B cell (primary cell): Measurements from ENCODE around the gene KCNH8. TPM values are rescaled to one million over a fixed set of nuclear protein-coding genes. Genes with fewer than 3 reads are reported as not detected.

Experiments used
- ATAC-seq: fragments of 200-7000 bp; cut with Tn5 transposase; one replicate; pipeline ENCODE4 v1.10.0; 2021; ENCODE audit warnings: low read depth, mild to moderate bottlenecking, moderate number of reproducible peaks, moderate library complexity
- CTCF ChIA-PET: fragments of 350-600 bp; sonication (Branson Sonifier 250); formaldehyde crosslinking; loops from one replicate; lab custom pipeline; 2021; ENCODE audit warnings: antibody characterized with exemption, inconsistent platforms; lab: Charles Lee
- POLR2A ChIA-PET: fragments of 350-600 bp; sonication (Branson Sonifier 250); formaldehyde crosslinking; loops from one replicate; lab custom pipeline; 2021; ENCODE audit warnings: antibody characterized with exemption; lab: Charles Lee
- DNase-seq: peaks from one replicate; pipeline ENCODE4 v3.0.0; 2013
- H2AFZ ChIP-seq: 2 replicates; pipeline ENCODE4 v1.6.1; 2012; ENCODE audit warnings: mild to moderate bottlenecking, low read depth, low read length; ENCODE audit not compliant: insufficient read depth, poor library complexity, severe bottlenecking
- H3K27ac ChIP-seq, 2 donors: 1 replicate in 1 of 2; 2 replicates in 1 of 2; pipeline ENCODE4 v1.5.1; 2012 to 2013; ENCODE audit warnings: low read length in 2 of 2, mild to moderate bottlenecking in 2 of 2, moderate library complexity in 1 of 2
- H3K27me3 ChIP-seq, 4 experiments: fragments of 200-600 bp in 1 of 4; sonication (generic) in 1 of 4; replicated peaks in 1 of 4; 1 replicate in 2 of 4; 2 replicates in 2 of 4; pipeline versions ENCODE4 v1.6.1 to v1.7.0; 2013 to 2016; ENCODE audit warnings: low read length in 3 of 4, mild to moderate bottlenecking in 2 of 4, mixed read lengths in 1 of 4, moderate library complexity in 1 of 4; ENCODE audit not compliant: insufficient read depth in 4 of 4, control insufficient read depth in 3 of 4; ENCODE audit errors: control extremely low read depth in 1 of 4
- H3K36me3 ChIP-seq, 2 experiments: replicated peaks in 1 of 2; 1 replicate in 1 of 2; 2 replicates in 1 of 2; pipeline versions ENCODE4 v1.6.1 to v1.7.1; 2013; ENCODE audit warnings: low read length in 1 of 2; ENCODE audit not compliant: insufficient read depth in 2 of 2, control insufficient read depth in 1 of 2; ENCODE audit errors: control extremely low read depth in 1 of 2, extremely low read depth in 1 of 2
- H3K4me1 ChIP-seq, 2 donors: fragments of 200-600 bp in 1 of 2; sonication (generic) in 1 of 2; 1 replicate in 1 of 2; 2 replicates in 1 of 2; pipeline versions ENCODE4 v1.5.1 to v1.6.1; 2013 to 2017; ENCODE audit warnings: low read length in 2 of 2; ENCODE audit not compliant: control insufficient read depth in 2 of 2, insufficient read depth in 2 of 2
- H3K4me2 ChIP-seq: replicated peaks from 2 replicates; pipeline ENCODE3; 2012; ENCODE audit warnings: mild to moderate bottlenecking, low read depth, low read length; ENCODE audit not compliant: poor library complexity, severe bottlenecking
- H3K4me3 ChIP-seq, 5 experiments: fragments of 200-600 bp in 1 of 5; sonication (generic) in 1 of 5; 1 replicate in 3 of 5; 2 replicates in 2 of 5; pipeline versions ENCODE4 v1.5.1 to v1.7.0; 2011 to 2016; ENCODE audit warnings: low read length in 4 of 5, mild to moderate bottlenecking in 4 of 5, low read depth in 2 of 5, control low read depth in 1 of 5, moderate library complexity in 1 of 5; ENCODE audit not compliant: insufficient read depth in 1 of 5; ENCODE audit errors: control extremely low read depth in 1 of 5, extremely low read depth in 1 of 5
- H3K79me2 ChIP-seq: fragments of 200-600 bp; sonication (generic); one replicate; pipeline ENCODE4 v1.6.0; 2016; ENCODE audit warnings: low read length; ENCODE audit not compliant: control insufficient read depth, insufficient read depth
- H3K9ac ChIP-seq: fragments of 200-600 bp; sonication (generic); 2 replicates; pipeline ENCODE4 v1.6.1; 2017; ENCODE audit warnings: mild to moderate bottlenecking, low read length, moderate library complexity
- H3K9me3 ChIP-seq, 3 donors: one replicate each; pipeline versions ENCODE4 v1.6.1 to v1.7.1; 2013; ENCODE audit warnings: low read length in 2 of 3; ENCODE audit not compliant: control insufficient read depth in 2 of 3, insufficient read depth in 1 of 3; ENCODE audit errors: control extremely low read depth in 1 of 3
- H4K20me1 ChIP-seq: 2 replicates; pipeline ENCODE4 v1.6.0; 2012; ENCODE audit warnings: mild to moderate bottlenecking, low read length; ENCODE audit not compliant: insufficient read depth, control insufficient read depth, poor library complexity, severe bottlenecking
- H3K27ac Mint-ChIP-seq: one replicate; pipeline ENCODE4 v1.8.0; 2021; ENCODE audit warnings: mixed read lengths
- H3K27me3 Mint-ChIP-seq: one replicate; pipeline ENCODE4 v1.8.0; 2021; ENCODE audit warnings: mixed read lengths
- H3K4me1 Mint-ChIP-seq: one replicate; pipeline ENCODE4 v1.8.0; 2021; ENCODE audit warnings: mixed read lengths
- H3K4me3 Mint-ChIP-seq: one replicate; pipeline ENCODE4 v1.8.0; 2021; ENCODE audit warnings: mixed read lengths
- H3K9me3 Mint-ChIP-seq: one replicate; pipeline ENCODE4 v1.8.0; 2022; ENCODE audit warnings: mixed read lengths; ENCODE audit not compliant: insufficient read depth
- EZH2 ChIP-seq: IDR thresholded peaks from 2 replicates; pipeline ENCODE4 v1.6.1; 2012; ENCODE audit warnings: borderline replicate concordance, low read depth, mild to moderate bottlenecking, moderate library complexity, low read length; ENCODE audit not compliant: insufficient read depth, poor library complexity, severe bottlenecking
- WGBS: methylation state at CpG from one replicate; pipeline ENCODE4 v1.1.5; 2013; ENCODE audit warnings: missing lambda C conversion rate; ENCODE audit not compliant: insufficient coverage; 5-methylcytosine and 5-hydroxymethylcytosine counted together
- intact Hi-C: fragments of 100-400 bp; cut with micrococcal nuclease; formaldehyde crosslinking; loops from one replicate; pipeline ENCODE4 v1.10.0; 2022
- polyA plus RNA-seq: library from polyadenylated mRNA; depleted of rRNA; stranded (reverse); fragments of >200 nt; gene quantifications from 2 replicates; pipeline ENCODE4 v1.2.3, GENCODE V29; 2012
- total RNA-seq, 2 donors: library from RNA; stranded (reverse); fragments of 120-200 nt in 1 of 2; gene quantifications; 1 replicate in 1 of 2; 2 replicates in 1 of 2; pipeline versions ENCODE4 v1.2.3 to v1.2.4, GENCODE V29; 2013 to 2022
- TF ChIP-seq, protein P1 (sequence below): fragments of 200-600 bp; IDR thresholded peaks from one replicate; pipeline ENCODE4 v1.8.0; 2022; ENCODE audit warnings: antibody characterized with exemption, mild to moderate bottlenecking

KCNH8 gene
- total and polyA plus RNA-seq, 2 donors (not counting 1 experiment from before 2014, with no cell fraction given), result 4.0 to 12.7 TPM

DNA sequence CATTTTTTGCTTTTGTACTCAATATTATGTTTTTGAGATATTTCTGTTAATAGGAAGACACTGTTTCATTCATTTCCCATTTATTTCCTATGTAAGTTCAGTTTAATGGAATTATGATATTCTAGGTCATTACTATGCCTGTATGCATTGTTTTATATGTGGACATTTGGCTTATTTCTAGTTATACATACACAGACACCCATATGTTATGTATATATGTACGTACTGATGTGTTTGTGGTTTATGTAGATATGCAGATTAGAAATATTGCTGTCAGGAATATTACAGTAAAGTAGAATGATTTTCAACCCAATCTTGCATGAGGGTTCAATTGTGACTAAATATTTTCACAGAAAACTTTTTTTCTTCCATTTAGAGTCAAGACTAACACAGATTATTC is 190.5 kb downstream of the KCNH8 start:
- peaks cover 20% of the 10 kb centered on the region for H3K4me1 Mint-ChIP-seq
- Histone ChIP-seq H3K4me2 (no peak overlapping the region), H3K4me3 (no peak overlapping the region), H2AFZ (no peak overlapping the region), H3K9me3 (peaks cover 0 to 5% (median 4%) of the 10 kb centered on the region in 3 donors), H3K27me3 (no peaks in the 10 kb centered on the region), H4K20me1 (no peaks in the 10 kb centered on the region), H3K27ac (no peak overlapping the region), H3K9ac (no peak overlapping the region), H3K4me1 (peaks cover 12% of the 10 kb centered on the region in 2 donors), H3K36me3 (no peaks in the 10 kb centered on the region), H3K79me2 (no peaks in the 10 kb centered on the region)
- DNase-seq (no peak), ATAC-seq (no peak)
- no peak overlapping the region for H3K27ac Mint-ChIP-seq
- ChIA-PET POLR2A (no interaction called here), CTCF (interaction anchor here (1.5 kb wide), 1 partner anchor 528 kb away, joined by 4 read pairs; no protein-coding TSS in a partner anchor)
- H3K27me3 Mint-ChIP-seq, result no peaks in the 10 kb centered on the region
- WGBS, result no CpG with 5 or more reads among the region's 1 CpG
- H3K4me3 Mint-ChIP-seq, result no peak overlapping the region
- peaks cover 3% of the 10 kb centered on the region for H3K9me3 Mint-ChIP-seq
- intact Hi-C loops, result no loop called here
- TF ChIP-seq, protein P1, sequence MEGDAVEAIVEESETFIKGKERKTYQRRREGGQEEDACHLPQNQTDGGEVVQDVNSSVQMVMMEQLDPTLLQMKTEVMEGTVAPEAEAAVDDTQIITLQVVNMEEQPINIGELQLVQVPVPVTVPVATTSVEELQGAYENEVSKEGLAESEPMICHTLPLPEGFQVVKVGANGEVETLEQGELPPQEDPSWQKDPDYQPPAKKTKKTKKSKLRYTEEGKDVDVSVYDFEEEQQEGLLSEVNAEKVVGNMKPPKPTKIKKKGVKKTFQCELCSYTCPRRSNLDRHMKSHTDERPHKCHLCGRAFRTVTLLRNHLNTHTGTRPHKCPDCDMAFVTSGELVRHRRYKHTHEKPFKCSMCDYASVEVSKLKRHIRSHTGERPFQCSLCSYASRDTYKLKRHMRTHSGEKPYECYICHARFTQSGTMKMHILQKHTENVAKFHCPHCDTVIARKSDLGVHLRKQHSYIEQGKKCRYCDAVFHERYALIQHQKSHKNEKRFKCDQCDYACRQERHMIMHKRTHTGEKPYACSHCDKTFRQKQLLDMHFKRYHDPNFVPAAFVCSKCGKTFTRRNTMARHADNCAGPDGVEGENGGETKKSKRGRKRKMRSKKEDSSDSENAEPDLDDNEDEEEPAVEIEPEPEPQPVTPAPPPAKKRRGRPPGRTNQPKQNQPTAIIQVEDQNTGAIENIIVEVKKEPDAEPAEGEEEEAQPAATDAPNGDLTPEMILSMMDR, result no peak
- TF ChIP-seq EZH2, result no peak

DNA sequence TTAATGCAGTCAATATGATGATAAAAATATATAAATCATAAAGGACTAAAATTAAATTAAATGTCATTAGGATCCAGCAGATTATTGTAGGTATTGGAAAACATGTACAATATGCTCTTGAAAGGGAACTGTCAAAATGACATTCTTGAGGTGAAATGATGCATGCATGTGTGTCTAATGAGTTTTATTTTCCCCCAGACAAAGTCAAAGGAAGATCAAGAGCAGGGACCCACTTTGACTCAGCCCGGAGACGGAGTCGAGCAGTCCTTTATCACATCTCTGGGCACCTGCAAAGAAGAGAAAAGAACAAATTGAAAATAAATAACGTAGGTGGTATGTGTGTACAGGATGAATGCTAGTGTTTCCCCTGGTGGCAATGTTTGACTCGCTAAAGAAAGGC is 194.1 kb downstream of the KCNH8 start:
- H3K27me3 ChIP-seq, result no peaks in the 10 kb centered on the region
- no peaks in the 10 kb centered on the region for H3K79me2 ChIP-seq
- Mint-ChIP-seq H3K27me3 (no peaks in the 10 kb centered on the region), H3K4me1 (peaks cover 47% of the 10 kb centered on the region), H3K4me3 (peak overlapping the region; percentile 75), H3K9me3 (peaks cover 3% of the 10 kb centered on the region), H3K27ac (peak overlapping the region; percentile 68)
- no peak for DNase-seq
- no peaks in the 10 kb centered on the region for H4K20me1 ChIP-seq
- no peak overlapping the region for H3K27ac ChIP-seq
- WGBS, result 15% methylated on average over 4 of the region's 5 CpGs
- peak overlapping the region; percentile 50 for H2AFZ ChIP-seq
- TF ChIP-seq, protein P1, result no peak
- no peak for TF ChIP-seq EZH2
- peak overlapping the region in 1 of 5 experiments; percentile 3 for H3K4me3 ChIP-seq
- peak; percentile 31 for ATAC-seq
- H3K9ac ChIP-seq, result peak overlapping the region; percentile 22
- CTCF ChIA-PET, result no interaction called here
- H3K9me3 ChIP-seq, result peaks cover 0 to 5% (median 4%) of the 10 kb centered on the region in 3 donors
- intact Hi-C loops, result loop anchor here (10.0 kb wide), 2 partner anchors 128 to 842 kb away; partner anchors contain the start of gene SGO1
- peak overlapping the region; percentile 37 for H3K4me2 ChIP-seq
- H3K36me3 ChIP-seq, result no peaks in the 10 kb centered on the region
- POLR2A ChIA-PET, result no interaction called here
- peaks cover 26 to 31% of the 10 kb centered on the region in 2 donors for H3K4me1 ChIP-seq
